Measurements from ENCODE around the gene FAM227B.

- TF ChIP-seq TAF1 (IDR thresholded peaks at IDR 0.05; ENCODE audit: borderline replicate concordance, low read depth, low read length) (no peak), POLR2A (IDR thresholded peaks at IDR 0.05; ENCODE audit: low read depth, low read length) (no peak), POLR2AphosphoS5 (IDR thresholded peaks at IDR 0.05; ENCODE audit: low read depth, low read length) (no peak)
These were observed 249.8 kb downstream of the FAM227B start for GRCh38 chr15:49370782-49371181.
